ENCODE results near the gene FLNC.

FLNC gene

GRCh38 chr7:128876127-128876526 lies 45.9 kb downstream of the FLNC start:
- H3K27ac ChIP-seq (ENCODE audit: low read depth, low read length): no peak overlapping the region
- peaks cover 9% of the 10 kb centered on the region for H3F3A ChIP-seq (ENCODE audit: control insufficient read depth, insufficient read depth)
- TF ChIP-seq, protein P1, sequence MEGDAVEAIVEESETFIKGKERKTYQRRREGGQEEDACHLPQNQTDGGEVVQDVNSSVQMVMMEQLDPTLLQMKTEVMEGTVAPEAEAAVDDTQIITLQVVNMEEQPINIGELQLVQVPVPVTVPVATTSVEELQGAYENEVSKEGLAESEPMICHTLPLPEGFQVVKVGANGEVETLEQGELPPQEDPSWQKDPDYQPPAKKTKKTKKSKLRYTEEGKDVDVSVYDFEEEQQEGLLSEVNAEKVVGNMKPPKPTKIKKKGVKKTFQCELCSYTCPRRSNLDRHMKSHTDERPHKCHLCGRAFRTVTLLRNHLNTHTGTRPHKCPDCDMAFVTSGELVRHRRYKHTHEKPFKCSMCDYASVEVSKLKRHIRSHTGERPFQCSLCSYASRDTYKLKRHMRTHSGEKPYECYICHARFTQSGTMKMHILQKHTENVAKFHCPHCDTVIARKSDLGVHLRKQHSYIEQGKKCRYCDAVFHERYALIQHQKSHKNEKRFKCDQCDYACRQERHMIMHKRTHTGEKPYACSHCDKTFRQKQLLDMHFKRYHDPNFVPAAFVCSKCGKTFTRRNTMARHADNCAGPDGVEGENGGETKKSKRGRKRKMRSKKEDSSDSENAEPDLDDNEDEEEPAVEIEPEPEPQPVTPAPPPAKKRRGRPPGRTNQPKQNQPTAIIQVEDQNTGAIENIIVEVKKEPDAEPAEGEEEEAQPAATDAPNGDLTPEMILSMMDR (IDR thresholded peaks at IDR 0.05; ENCODE audit: low read depth, low read length, poor library complexity, severe bottlenecking): no peak
- TF ChIP-seq EZH2phosphoT487 (IDR thresholded peaks at IDR 0.05; ENCODE audit: borderline replicate concordance, low read length): no peak
- no peaks in the 10 kb centered on the region for H3K27me3 ChIP-seq (ENCODE audit: control insufficient read depth, low read length)
- no peaks in the 10 kb centered on the region for H3K9me2 ChIP-seq (replicated peaks; ENCODE audit: control insufficient read depth, low read length)
- H3K4me1 ChIP-seq (ENCODE audit: control insufficient read depth, low read length): peaks cover 10% of the 10 kb centered on the region
- no peaks in the 10 kb centered on the region for H3K79me2 ChIP-seq (ENCODE audit: control insufficient read depth, low read length)
- H4K20me1 ChIP-seq (ENCODE audit: control insufficient read depth, insufficient read depth, low read depth, low read length): 0 out of 2 replicates have a peak, but pooled peaks cover 5% of the 10 kb centered on the region
- no peaks in the 10 kb centered on the region for H3K9me3 ChIP-seq (ENCODE audit: control insufficient read depth, insufficient read depth, low read length)
- H3K4me2 ChIP-seq (ENCODE audit: low read length): no peak overlapping the region
- H3K4me3 ChIP-seq (ENCODE audit: low read length): no peak overlapping the region
- H3K36me3 ChIP-seq (ENCODE audit: control insufficient read depth, low read length): no peaks in the 10 kb centered on the region

DNA sequence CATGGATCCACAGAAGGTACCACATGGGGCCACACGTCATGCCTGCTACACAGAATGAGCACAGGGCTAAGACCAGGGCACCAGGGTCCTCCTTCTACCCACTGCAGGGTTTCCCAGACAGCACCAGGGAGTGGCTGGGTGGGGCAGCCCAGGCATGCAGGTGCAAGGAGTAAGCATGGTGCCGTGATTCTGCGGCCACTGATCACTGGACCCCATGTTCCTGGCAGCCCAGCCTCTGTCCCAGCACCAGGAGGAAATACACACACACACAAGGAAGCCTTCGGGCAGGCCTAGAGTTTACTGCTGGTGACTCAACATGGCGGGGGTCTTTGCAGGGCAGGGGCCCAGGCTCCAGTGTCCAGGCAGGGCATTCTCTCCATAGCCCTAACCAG lies 46.4 kb downstream of the FLNC start:
- Histone ChIP-seq H3K9me3 (ENCODE audit: control insufficient read depth, insufficient read depth, low read length) (no peaks in the 10 kb centered on the region), H3K79me2 (ENCODE audit: control insufficient read depth, low read length) (no peaks in the 10 kb centered on the region), H3K4me3 (ENCODE audit: low read length) (no peak overlapping the region), H3K27me3 (ENCODE audit: control insufficient read depth, low read length) (no peaks in the 10 kb centered on the region), H3K36me3 (ENCODE audit: control insufficient read depth, low read length) (no peaks in the 10 kb centered on the region), H3K9me2 (replicated peaks; ENCODE audit: control insufficient read depth, low read length) (no peaks in the 10 kb centered on the region), H4K20me1 (ENCODE audit: control insufficient read depth, insufficient read depth, low read depth, low read length) (0 out of 2 replicates have a peak, but pooled peaks cover 5% of the 10 kb centered on the region), H3K4me2 (ENCODE audit: low read length) (no peak overlapping the region), H3K4me1 (ENCODE audit: control insufficient read depth, low read length) (peaks cover 6% of the 10 kb centered on the region), H3K27ac (ENCODE audit: low read depth, low read length) (no peak overlapping the region), H3F3A (ENCODE audit: control insufficient read depth, insufficient read depth) (peaks cover 5% of the 10 kb centered on the region)
- TF ChIP-seq, protein P1 (IDR thresholded peaks at IDR 0.05; ENCODE audit: low read depth, low read length, poor library complexity, severe bottlenecking): no peak
- no peak for TF ChIP-seq EZH2phosphoT487 (IDR thresholded peaks at IDR 0.05; ENCODE audit: borderline replicate concordance, low read length)

GRCh38 chr7:128876978-128877755 lies 47.0 kb downstream of the FLNC start:
- no peak overlapping the region for H3K4me3 ChIP-seq (ENCODE audit: low read length)
- no peaks in the 10 kb centered on the region for H3K27me3 ChIP-seq (ENCODE audit: control insufficient read depth, low read length)
- H4K20me1 ChIP-seq (ENCODE audit: control insufficient read depth, insufficient read depth, low read depth, low read length): 0 out of 2 replicates have a peak, but pooled peaks cover 2% of the 10 kb centered on the region
- no peaks in the 10 kb centered on the region for H3K9me3 ChIP-seq (ENCODE audit: control insufficient read depth, insufficient read depth, low read length)
- no peak for TF ChIP-seq EZH2phosphoT487 (IDR thresholded peaks at IDR 0.05; ENCODE audit: borderline replicate concordance, low read length)
- TF ChIP-seq, protein P1 (IDR thresholded peaks at IDR 0.05; ENCODE audit: low read depth, low read length, poor library complexity, severe bottlenecking): no peak
- H3K27ac ChIP-seq (ENCODE audit: low read depth, low read length): no peak overlapping the region
- no peaks in the 10 kb centered on the region for H3K36me3 ChIP-seq (ENCODE audit: control insufficient read depth, low read length)
- H3F3A ChIP-seq (ENCODE audit: control insufficient read depth, insufficient read depth): no peaks in the 10 kb centered on the region
- H3K4me1 ChIP-seq (ENCODE audit: control insufficient read depth, low read length): no peaks in the 10 kb centered on the region
- H3K9me2 ChIP-seq (replicated peaks; ENCODE audit: control insufficient read depth, low read length): no peaks in the 10 kb centered on the region
- H3K4me2 ChIP-seq (ENCODE audit: low read length): no peak overlapping the region
- no peaks in the 10 kb centered on the region for H3K79me2 ChIP-seq (ENCODE audit: control insufficient read depth, low read length)

Measured in DOHH2 (cell line).